IMR-90 (cell line): ENCODE measurements around the gene ITLN2. TPM values are rescaled to one million over a fixed set of nuclear protein-coding genes. Genes with fewer than 3 reads are reported as not detected.

Experiments
- ATAC-seq: fragments of 200-7000 bp; cut with Tn5 transposase; 2 replicates; pipeline ENCODE4 v1.9.1; 2020; ENCODE audit warnings: low read depth, mild to moderate bottlenecking, moderate library complexity
- BruUV-seq: library from RNA; stranded (reverse); fragments of 400-500 nt; replicated peaks from 2 replicates; lab custom pipeline; 2021; lab: Mats Ljungman, UMichigan
- CTCF ChIA-PET: fragments of 300-600 bp; formaldehyde crosslinking; extraction: SDS; loops from one replicate; lab custom pipeline; 2021; ENCODE audit warnings: antibody characterized with exemption; lab: Yijun Ruan, JAX
- POLR2A ChIA-PET: fragments of 300-600 bp; sonication (Branson Sonifier 250); formaldehyde crosslinking; loops from one replicate; lab custom pipeline; 2022; ENCODE audit warnings: antibody characterized with exemption; ENCODE audit not compliant: unreplicated experiment; lab: Charles Lee
- DNase-seq: peaks from one replicate; pipeline ENCODE4 v3.0.0; 2013
- H2AFZ ChIP-seq: replicated peaks from 2 replicates; pipeline ENCODE3; 2013; ENCODE audit warnings: low read length, mild to moderate bottlenecking; ENCODE audit not compliant: poor library complexity
- H2AK5ac ChIP-seq: 2 replicates; pipeline ENCODE4 v1.6.1; 2013; ENCODE audit warnings: low read depth, low read length, inconsistent platforms
- H2AK9ac ChIP-seq: replicated peaks from 2 replicates; pipeline ENCODE3; 2013; ENCODE audit warnings: mild to moderate bottlenecking, low read depth, low read length, moderate library complexity; ENCODE audit not compliant: poor library complexity
- H2BK120ac ChIP-seq: 2 replicates; pipeline ENCODE4 v1.6.1; 2013; ENCODE audit warnings: low read depth, low read length, inconsistent platforms
- H2BK15ac ChIP-seq: 3 replicates; pipeline ENCODE4 v1.6.1; 2013; ENCODE audit warnings: low read depth, low read length, inconsistent platforms
- H2BK20ac ChIP-seq: 2 replicates; pipeline ENCODE4 v1.6.1; 2013; ENCODE audit warnings: low read depth, mild to moderate bottlenecking, inconsistent platforms, low read length, moderate library complexity
- H2BK5ac ChIP-seq: 2 replicates; pipeline ENCODE4 v1.6.1; 2013; ENCODE audit warnings: mild to moderate bottlenecking, low read depth, low read length, inconsistent platforms; ENCODE audit not compliant: poor library complexity, severe bottlenecking
- H3K14ac ChIP-seq: replicated peaks from 2 replicates; pipeline ENCODE4 v1.6.1; 2013; ENCODE audit warnings: low read depth, low read length, inconsistent platforms
- H3K18ac ChIP-seq: 2 replicates; pipeline ENCODE4 v1.6.1; 2013; ENCODE audit warnings: low read depth, low read length, control low read depth
- H3K23ac ChIP-seq: 2 replicates; pipeline ENCODE4 v1.6.1; 2013; ENCODE audit warnings: low read depth, low read length, inconsistent platforms
- H3K27ac ChIP-seq: 2 replicates; pipeline ENCODE4 v1.5.1; 2013; ENCODE audit warnings: mild to moderate bottlenecking, control low read depth, low read length; ENCODE audit not compliant: insufficient read depth
- H3K27me3 ChIP-seq: 2 replicates; pipeline ENCODE4 v1.6.1; 2013; ENCODE audit warnings: low read length; ENCODE audit not compliant: control insufficient read depth, insufficient read depth
- H3K36me3 ChIP-seq: 2 replicates; pipeline ENCODE4 v1.6.1; 2013; ENCODE audit warnings: low read length, mixed read lengths; ENCODE audit not compliant: control insufficient read depth, insufficient read depth
- H3K4ac ChIP-seq: 2 replicates; pipeline ENCODE4 v1.6.1; 2013; ENCODE audit warnings: low read depth, low read length, inconsistent platforms
- H3K4me1 ChIP-seq: 2 replicates; pipeline ENCODE4 v1.6.1; 2013; ENCODE audit warnings: low read length, mixed read lengths; ENCODE audit not compliant: control insufficient read depth, insufficient read depth
- H3K4me2 ChIP-seq: 2 replicates; pipeline ENCODE4 v1.6.1; 2013; ENCODE audit warnings: low read depth, mild to moderate bottlenecking, control low read depth, low read length, moderate library complexity
- H3K4me3 ChIP-seq: 2 replicates; pipeline ENCODE4 v1.5.1; 2013; ENCODE audit warnings: low read depth, mild to moderate bottlenecking, control low read depth, low read length, moderate library complexity; ENCODE audit not compliant: insufficient read depth
- H3K56ac ChIP-seq: 2 replicates; pipeline ENCODE4 v1.6.1; 2013; ENCODE audit warnings: low read length, inconsistent platforms; ENCODE audit not compliant: insufficient read depth; ENCODE audit errors: extremely low read depth
- H3K79me1 ChIP-seq, 2 experiments: 2 replicates each; pipeline ENCODE4 v1.6.1; 2013; ENCODE audit warnings: low read length in 2 of 2, inconsistent platforms in 1 of 2, low read depth in 1 of 2
- H3K9ac ChIP-seq: 2 replicates; pipeline ENCODE4 v1.6.1; 2013; ENCODE audit warnings: low read depth, low read length, control low read depth
- H3K9me1 ChIP-seq: 2 replicates; pipeline ENCODE4 v1.6.1; 2013; ENCODE audit warnings: low read length, inconsistent platforms; ENCODE audit not compliant: insufficient read depth
- H3K9me3 ChIP-seq: 2 replicates; pipeline ENCODE4 v1.6.1; 2013; ENCODE audit warnings: low read length; ENCODE audit not compliant: control insufficient read depth, insufficient read depth
- H4K20me1 ChIP-seq: 2 replicates; pipeline ENCODE4 v1.6.1; 2013; ENCODE audit warnings: low read length, inconsistent platforms; ENCODE audit not compliant: insufficient read depth
- H4K5ac ChIP-seq: 2 replicates; pipeline ENCODE4 v1.6.1; 2013; ENCODE audit warnings: mild to moderate bottlenecking, low read depth, low read length, control low read depth
- H4K8ac ChIP-seq, 2 experiments: 2 replicates each; pipeline ENCODE4 v1.6.1; 2013; ENCODE audit warnings: low read depth in 2 of 2, low read length in 2 of 2, control low read depth in 1 of 2, inconsistent platforms in 1 of 2
- H4K91ac ChIP-seq: 2 replicates; pipeline ENCODE4 v1.6.1; 2013; ENCODE audit warnings: low read depth, low read length, inconsistent platforms; ENCODE audit not compliant: insufficient read depth
- CTCF ChIP-seq: conservative IDR thresholded peaks from 2 replicates; pipeline ENCODE4 v1.5.1; 2012; ENCODE audit warnings: mild to moderate bottlenecking, low read depth, low read length, improper control_type of control experiment
- ELK1 ChIP-seq: fragments of 150-350 bp; IDR thresholded peaks from 2 replicates; pipeline ENCODE4 v1.6.1; 2016; ENCODE audit warnings: low read depth, mild to moderate bottlenecking, low read length, moderate library complexity, borderline replicate concordance
- RAD21 ChIP-seq: IDR thresholded peaks from 2 replicates; pipeline ENCODE4 v1.6.1; 2012; ENCODE audit warnings: low read length, improper control_type of control experiment
- RCOR1 ChIP-seq: IDR thresholded peaks from 2 replicates; pipeline ENCODE4 v1.6.1; 2012; ENCODE audit warnings: mild to moderate bottlenecking, low read length, improper control_type of control experiment; ENCODE audit not compliant: insufficient replicate concordance
- WGBS, 2 experiments: methylation state at CpG; one replicate each; pipeline versions ENCODE4 v1.1.5 to v1.1.7; 2013; ENCODE audit warnings: missing lambda C conversion rate in 2 of 2; ENCODE audit not compliant: insufficient read length in 1 of 2; ENCODE audit errors: extremely low coverage in 2 of 2; 5-methylcytosine and 5-hydroxymethylcytosine counted together
- dilution Hi-C: fragments of 300-500 bp; cut with HindIII; formaldehyde crosslinking; loops from one replicate; pipeline ENCODE4 v1.14.3; 2018; ENCODE audit warnings: low sequenced_read_pairs; ENCODE audit not compliant: unreplicated experiment
- in situ Hi-C: fragments of 300-500 bp; cut with MboI; formaldehyde crosslinking; loops from 3 replicates; pipeline ENCODE4 v1.14.3; 2019; ENCODE audit warnings: low sequenced_read_pairs, inconsistent platforms, mixed read lengths
- intact Hi-C: fragments of 100-400 bp; cut with micrococcal nuclease; formaldehyde crosslinking; loops from 2 replicates; pipeline ENCODE4 v1.10.0; 2022
- polyA plus RNA-seq, 3 experiments: library from polyadenylated mRNA; depleted of rRNA; stranded (reverse); fragments of >200 nt; gene quantifications; 2 replicates each; pipeline ENCODE4 v1.2.3, GENCODE V29; 2012; ENCODE audit warnings: low replicate concordance in 1 of 3
- total RNA-seq: library from RNA; depleted of rRNA; stranded (reverse); fragments of >200 nt; gene quantifications from 2 replicates; pipeline ENCODE4 v1.2.3, GENCODE V29; 2012

The ITLN2 gene
- total and polyA plus RNA-seq, 2 of the 4 experiments (the other 2 are of a cell fraction), result not detected

- 92% methylated on average over 2 of the region's 11 CpGs; no CpG with 5 or more reads in 1 of the 2 experiments for WGBS, 2 experiments
- Histone ChIP-seq H4K8ac (no peak overlapping the region), H3K14ac (no peak overlapping the region), H3K4ac (no peak overlapping the region), H3K4me2 (no peak overlapping the region), H2AK5ac (no peak overlapping the region), H3K27me3 (no peaks in the 10 kb centered on the region), H3K9ac (no peak overlapping the region), H2AK9ac (no peak overlapping the region), H3K9me3 (no peaks in the 10 kb centered on the region), H3K56ac (no peak overlapping the region), H2BK15ac (no peak overlapping the region), H3K27ac (no peak overlapping the region), H2AFZ (no peak overlapping the region), H3K36me3 (no peaks in the 10 kb centered on the region), H3K18ac (no peak overlapping the region), H3K4me1 (no peaks in the 10 kb centered on the region), H3K4me3 (no peak overlapping the region), H4K91ac (no peak overlapping the region), H3K23ac (no peak overlapping the region), H2BK120ac (no peak overlapping the region), H3K79me1 (no peaks in the 10 kb centered on the region), H4K5ac (no peak overlapping the region), H2BK5ac (no peak overlapping the region), H4K20me1 (no peaks in the 10 kb centered on the region), H3K9me1 (no peaks in the 10 kb centered on the region), H2BK20ac (no peak overlapping the region)
- dilution Hi-C loops, result no loop called here
- TF ChIP-seq ELK1 (no peak), RAD21 (no peak), RCOR1 (no peak), CTCF (no peak)
- ATAC-seq, result no peak
- ChIA-PET CTCF (no interaction called here), POLR2A (no interaction called here)
- intact Hi-C loops, result no loop called here
- DNase-seq, result no peak
- BruUV-seq, result no TSS peak
- in situ Hi-C loops, result no loop called here
Measured at GRCh38 chr1:161000736-161001480, 46.3 kb upstream of the ITLN2 start.
